UCSD-AML1 (cell line): ENCODE results near the gene TMEM44.

Source experiments
- DNase-seq: peaks from one replicate; lab custom pipeline; 2025; ENCODE audit not compliant: unreplicated experiment; lab: John Stamatoyannopoulos, UW

The TMEM44 gene

DNA sequence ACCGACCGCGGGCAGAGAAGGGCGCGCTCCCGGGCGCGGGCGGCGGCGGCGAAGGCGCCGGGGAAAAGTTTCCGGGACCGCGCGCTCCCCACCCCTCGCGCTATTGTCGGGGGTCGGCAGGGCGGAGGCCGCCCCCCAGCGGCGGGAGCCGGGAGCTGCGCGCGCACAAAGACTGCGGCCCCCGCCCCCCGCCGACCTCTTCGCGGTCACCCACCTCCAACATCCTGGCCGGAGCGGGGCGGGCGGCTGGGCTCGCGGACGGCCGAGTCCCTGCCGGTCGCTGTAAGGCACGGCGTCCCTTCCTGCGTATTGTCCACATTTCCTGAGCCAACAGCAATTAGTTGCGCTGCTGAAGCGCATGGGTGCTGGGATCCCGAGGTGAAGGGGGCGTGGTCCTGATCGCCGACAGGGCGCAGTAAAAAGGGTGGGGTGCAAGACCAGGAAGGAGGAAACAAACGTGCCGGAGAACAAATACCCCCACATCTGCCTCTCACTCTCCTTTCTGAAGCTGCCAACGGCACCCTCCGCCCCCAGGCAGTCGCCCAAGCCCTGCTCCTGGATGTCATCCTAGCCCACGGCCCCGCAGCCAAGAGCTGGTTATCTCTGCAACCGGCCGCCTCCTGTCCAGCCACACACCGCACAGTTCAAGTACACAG is at the start of gene TMEM44:
TMEM44 (minus strand) TSS at position 71 of the 656 bp plus-strand sequence. CDS start 204 bp downstream, outside the sequence.
- DNase-seq = peak; percentile 85

- peak; percentile 74 for DNase-seq
Measured at GRCh38 chr3:194682694-194683310, 49.6 kb upstream of the TMEM44 start.

DNA sequence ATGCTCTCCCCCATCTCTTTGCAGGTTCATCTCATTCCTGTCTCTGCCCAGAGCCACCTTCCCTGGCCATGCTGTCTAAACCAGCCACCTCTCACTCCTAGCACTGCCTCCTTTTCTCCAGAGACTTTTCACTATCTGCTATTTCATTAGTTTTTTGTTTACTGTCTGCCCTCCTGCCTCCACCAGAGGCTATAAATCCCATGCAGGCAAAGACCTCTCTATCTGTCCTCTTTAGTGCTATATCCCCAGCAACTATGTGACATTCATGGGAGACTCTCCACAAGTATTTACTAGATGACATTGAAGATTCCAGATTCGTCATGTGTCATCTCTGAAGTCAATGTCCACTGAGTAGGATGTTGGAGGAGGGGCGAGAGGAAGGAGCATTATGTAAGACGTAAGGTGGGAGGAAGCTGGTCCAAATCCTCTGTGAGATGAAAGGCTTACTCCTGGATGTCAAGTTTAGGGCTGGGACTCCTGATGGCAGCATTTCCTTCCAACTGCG is 49.0 kb upstream of the TMEM44 start:
- DNase-seq = no peak

DNA sequence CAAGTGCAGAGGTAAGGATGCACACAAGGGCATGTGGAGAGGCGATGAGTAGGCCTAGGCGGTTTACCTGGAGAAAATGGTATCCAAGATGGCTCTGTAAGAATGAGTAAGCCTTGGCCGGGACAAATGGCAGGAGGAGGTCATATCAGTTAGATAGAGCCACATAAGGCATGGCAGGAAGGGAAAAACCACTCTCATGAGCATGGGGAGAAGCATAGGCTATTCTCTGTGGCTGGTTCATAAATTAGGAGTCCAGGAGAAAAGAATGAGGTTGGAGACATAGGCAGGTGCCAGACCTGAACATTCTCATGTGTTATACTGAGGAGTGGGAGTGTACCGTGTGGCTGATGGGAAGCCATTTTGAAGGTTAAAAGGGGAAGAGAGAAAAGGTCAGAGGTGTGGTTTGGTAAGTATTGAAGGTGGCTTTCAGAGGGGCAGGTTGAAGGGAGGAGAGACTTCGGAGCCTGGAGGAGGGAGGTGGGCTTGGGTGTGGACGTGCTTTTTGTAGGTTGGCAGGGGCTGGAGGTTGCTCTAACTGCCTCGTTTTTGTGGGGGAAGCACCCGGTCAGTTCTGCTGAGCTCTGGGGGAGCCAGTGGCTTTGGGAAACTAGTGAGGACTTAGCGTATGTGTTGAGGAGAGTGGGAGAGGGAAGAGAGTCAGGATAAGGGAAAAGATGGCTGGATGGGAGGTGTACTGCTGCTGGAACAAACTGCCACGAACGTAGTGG is 47.8 kb upstream of the TMEM44 start:
- DNase-seq = no peak

DNA sequence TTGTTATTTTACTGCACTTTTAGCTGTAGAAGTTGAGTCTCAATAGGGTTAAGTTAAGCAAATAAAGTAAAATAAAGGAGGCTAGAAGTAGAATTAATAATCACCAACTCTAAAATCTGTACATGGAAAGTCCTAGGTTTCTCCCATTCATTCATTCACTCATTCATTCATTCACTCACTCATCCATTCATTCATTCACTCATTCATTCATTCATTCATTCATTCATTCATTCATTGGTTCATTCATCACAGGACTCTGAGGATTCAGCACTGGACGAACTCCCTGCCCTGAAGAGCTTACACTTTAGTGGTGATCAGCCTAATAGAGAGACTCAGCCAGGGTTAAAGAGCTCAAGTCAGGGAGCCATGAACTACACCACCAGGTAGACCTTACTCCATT is 43.3 kb upstream of the TMEM44 start:
- no peak for DNase-seq

DNA sequence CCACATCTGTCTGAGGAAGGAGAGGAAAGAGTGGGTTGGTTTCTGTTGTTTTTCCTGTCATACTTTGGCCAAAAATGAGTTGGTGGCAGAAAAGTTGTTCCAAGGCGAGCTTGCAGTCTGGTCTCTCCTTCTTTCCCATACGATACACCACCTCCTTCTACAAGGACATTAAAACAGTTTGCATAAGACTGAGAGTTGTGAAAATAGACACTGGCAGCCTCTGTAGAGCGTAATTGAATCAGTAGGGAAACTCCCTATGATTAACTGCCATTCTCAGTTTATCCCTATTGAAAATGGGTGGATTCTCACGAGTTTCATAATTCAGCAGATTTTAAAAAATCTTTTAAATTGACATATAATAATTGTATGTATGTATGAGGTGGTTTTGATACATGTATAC is 42.5 kb upstream of the TMEM44 start:
- DNase-seq = no peak

DNA sequence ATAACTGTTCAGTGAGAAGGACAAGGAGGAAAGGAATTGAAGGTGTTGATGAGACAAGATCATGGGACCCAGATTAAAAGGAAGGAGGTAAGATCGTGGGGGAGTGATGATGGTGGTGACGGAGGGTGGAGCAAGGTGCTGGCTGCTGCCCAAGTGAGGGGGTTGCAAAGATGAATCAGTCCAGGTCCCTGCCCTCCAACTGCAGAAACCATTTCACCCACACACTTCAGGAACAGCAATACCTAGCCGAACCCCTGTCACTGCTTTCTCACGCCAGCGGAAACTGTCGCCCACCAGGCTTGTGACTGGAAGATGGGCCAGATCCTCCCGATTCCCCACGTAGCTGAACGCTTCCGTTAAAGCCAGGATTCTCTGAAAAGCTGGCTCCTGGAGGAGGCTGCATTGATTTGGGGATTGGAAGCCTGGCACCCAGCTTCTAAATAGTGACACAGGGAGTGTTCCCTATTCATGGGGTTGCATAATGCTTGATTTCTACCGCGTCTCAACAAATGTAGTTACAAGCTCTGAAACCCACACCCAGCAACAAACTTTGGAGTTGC is 41.9 kb upstream of the TMEM44 start:
- DNase-seq = no peak

DNA sequence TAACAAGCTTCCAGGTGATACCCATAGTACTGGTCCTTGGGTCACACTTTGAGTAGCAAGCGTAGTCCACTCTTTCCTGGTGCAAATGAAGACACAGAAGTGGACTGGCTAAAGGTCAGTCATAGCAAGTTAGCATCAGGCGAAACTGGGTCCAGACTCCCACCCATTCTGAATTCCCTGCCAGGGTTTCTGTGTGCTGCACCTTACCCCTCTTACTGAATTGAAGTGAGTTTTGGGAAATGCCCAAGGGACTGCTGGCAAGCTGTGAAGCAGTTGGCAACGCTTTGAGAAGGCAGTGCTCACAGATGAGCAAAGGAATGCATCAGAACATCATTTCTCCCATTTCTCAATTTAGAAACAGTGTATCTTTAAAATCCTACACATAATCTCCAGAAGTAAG is 40.5 kb upstream of the TMEM44 start:
- no peak for DNase-seq

- no peak for DNase-seq
Measured at GRCh38 chr3:194672876-194673275, 39.7 kb upstream of the TMEM44 start.

DNA sequence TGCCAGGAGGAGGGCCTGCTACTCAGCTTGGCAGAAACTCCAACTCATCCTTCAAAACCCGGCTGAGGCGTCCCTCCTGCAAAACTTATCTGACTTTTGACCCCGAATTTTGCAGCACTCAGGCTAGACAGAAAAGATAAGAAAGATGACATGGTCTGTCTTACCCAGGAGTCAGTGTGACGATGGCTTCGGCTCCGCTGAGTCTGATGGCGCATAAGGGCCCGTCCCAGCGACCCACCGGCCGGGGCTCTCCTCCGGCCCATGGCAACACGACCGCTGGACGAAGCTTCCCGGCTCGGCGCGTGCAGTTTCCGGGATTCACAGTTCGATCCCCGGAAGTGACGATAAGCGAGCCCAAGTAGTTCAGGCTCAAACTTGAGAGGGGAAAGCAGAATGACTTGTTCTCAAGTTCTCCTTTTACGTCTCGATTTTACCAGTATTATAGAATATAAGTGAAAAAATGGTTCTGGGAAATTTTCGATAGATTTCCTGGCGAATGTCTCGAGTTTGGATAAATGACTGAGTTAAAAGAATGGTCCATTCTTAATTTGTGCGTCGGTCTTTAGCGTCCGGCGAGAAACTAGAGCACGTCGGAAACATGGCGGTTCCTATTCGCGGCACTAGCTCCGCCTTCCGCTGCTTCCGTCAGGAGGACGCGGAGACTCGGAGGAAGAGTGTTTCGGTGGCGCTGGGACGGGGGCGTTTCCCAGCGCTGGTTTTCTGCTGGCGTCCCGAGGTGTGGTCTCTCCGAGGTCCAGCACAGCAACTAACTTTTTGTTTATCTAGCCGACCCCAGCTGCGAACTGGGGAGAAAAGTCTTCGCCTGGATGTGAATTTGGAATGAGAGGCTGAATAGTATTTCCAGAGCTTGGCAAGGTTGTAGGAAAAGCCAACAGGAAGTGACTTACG is 38.9 kb upstream of the TMEM44 start, which contains the start of gene LSG1:
LSG1 (minus strand) TSS at position 292 of the 909 bp plus-strand sequence; CDS start at position 263, 29 bp downstream.
- peak; percentile 92 for DNase-seq

DNA sequence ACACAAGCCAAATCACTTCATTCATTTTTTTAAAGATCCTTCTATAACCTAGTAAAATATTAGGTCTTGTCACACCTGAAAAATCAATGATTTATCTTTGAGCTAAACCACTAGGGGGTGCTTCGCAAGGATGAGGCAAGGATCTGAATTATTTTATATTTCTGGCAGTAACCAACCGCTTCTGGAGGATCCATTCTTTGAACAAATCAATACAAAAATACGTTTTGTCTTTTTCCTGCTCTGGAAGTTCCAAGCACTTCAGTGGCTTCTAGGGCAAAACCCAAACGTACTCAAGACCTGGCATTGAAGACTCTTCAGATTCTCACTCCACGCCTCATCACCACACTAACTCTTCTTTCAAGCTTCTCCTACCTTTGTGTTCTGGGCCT is 38.3 kb upstream of the TMEM44 start:
- no peak for DNase-seq

DNA sequence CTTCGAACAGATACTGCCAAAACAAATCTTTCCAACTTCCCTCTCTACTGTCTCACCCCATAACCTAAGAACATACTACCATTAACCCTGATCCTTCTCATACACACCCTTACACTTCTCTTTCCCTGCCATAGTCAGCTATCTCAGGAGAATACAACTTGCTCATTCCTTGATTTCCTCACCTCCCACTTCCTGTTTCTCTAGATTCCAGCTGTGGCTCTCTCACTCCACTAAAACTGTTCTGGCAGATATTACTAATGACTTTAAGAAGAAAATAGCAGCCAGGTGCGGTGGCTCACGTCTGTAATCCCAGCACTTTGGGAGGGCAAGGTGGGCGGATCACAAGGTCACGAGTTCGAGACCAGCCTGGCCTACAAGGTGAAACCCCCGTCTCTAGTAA is 34.1 kb upstream of the TMEM44 start:
- DNase-seq = no peak

GRCh38 chr3:194664857-194665256 is 31.6 kb upstream of the TMEM44 start:
- no peak for DNase-seq

- no peak for DNase-seq
Measured at GRCh38 chr3:194661946-194662345, 28.7 kb upstream of the TMEM44 start.

GRCh38 chr3:194661374-194661773 is 28.2 kb upstream of the TMEM44 start:
- DNase-seq = peak; percentile 33

- DNase-seq = no peak
Measured at GRCh38 chr3:194659778-194660177, 26.6 kb upstream of the TMEM44 start.

- no peak for DNase-seq
Measured at GRCh38 chr3:194658477-194659242, 25.4 kb upstream of the TMEM44 start.

DNA sequence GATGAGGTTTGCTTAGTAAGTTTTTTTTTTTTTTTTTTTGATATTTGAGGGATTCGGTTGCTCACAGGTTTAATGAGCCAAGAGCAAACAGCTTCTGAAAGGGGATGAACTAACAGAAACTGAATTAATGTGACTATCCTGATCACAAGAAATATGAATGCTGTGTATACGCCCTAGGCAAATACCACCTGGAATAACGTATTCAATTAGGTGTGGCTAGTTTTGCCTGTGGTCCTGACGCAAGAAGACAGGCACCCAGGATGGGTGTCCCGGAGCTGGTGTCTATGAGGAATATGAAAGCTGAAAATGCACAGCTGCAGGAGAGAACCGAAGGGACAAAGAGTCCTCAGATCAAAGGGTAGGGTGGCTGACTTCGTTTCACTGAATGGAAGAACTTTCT is 24.2 kb upstream of the TMEM44 start:
- no peak for DNase-seq

- no peak for DNase-seq
Measured at GRCh38 chr3:194654443-194654842, 21.2 kb upstream of the TMEM44 start.

DNA sequence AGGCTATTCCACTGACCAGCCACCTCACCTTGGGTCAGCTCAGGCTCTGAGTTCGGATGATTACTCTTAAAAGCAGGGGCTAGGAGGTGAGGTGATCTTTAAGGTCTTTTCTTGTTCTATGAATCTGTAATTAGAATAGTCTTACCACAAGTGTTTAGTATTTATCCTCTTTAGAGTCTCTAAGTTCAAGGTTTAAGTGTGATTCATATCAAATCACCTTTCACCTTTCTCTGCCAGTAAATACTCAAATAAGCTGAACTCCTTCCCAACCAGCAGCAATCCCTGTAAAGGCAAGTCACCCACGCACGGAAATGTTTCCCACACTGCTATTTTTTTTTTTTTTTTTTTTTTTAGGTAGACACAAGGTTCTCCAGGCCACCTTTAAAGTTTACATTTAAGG is 14.5 kb upstream of the TMEM44 start:
- no peak for DNase-seq
